Smooth muscle cell (in vitro differentiated cells): ENCODE data around the gene GREB1L. TPM values are rescaled to one million over a fixed set of nuclear protein-coding genes. Genes with fewer than 3 reads are reported as not detected.

Experiments
- DNase-seq: peaks from one replicate; lab custom pipeline; 2025; ENCODE audit not compliant: unreplicated experiment; lab: John Stamatoyannopoulos, UW
- H2AFZ ChIP-seq: fragments of 200-600 bp; sonication (generic); 2 replicates; pipeline ENCODE4 v1.6.0; 2016; ENCODE audit warnings: antibody characterized with exemption, low read depth, mild to moderate bottlenecking
- H3F3A ChIP-seq: fragments of 200-600 bp; sonication (generic); 2 replicates; pipeline ENCODE4 v1.6.0; 2017; ENCODE audit warnings: antibody characterized with exemption, low read depth
- H3K27ac ChIP-seq: fragments of 200-600 bp; sonication (generic); 2 replicates; pipeline ENCODE4 v1.5.1; 2016; ENCODE audit warnings: low read depth, mild to moderate bottlenecking
- H3K27me3 ChIP-seq: fragments of 200-600 bp; sonication (generic); 2 replicates; pipeline ENCODE4 v1.6.1; 2016; ENCODE audit warnings: low read depth, mild to moderate bottlenecking
- H3K36me3 ChIP-seq: fragments of 200-600 bp; sonication (generic); 2 replicates; pipeline ENCODE4 v1.5.1; 2016; ENCODE audit warnings: low read depth
- H3K4me1 ChIP-seq: fragments of 200-600 bp; sonication (generic); 2 replicates; pipeline ENCODE4 v1.5.1; 2016; ENCODE audit warnings: low read depth
- H3K4me2 ChIP-seq: fragments of 200-600 bp; sonication (generic); 2 replicates; pipeline ENCODE4 v1.6.0; 2016; ENCODE audit warnings: mild to moderate bottlenecking
- H3K4me3 ChIP-seq: fragments of 200-600 bp; sonication (generic); 2 replicates; pipeline ENCODE4 v1.5.1; 2016; ENCODE audit warnings: mild to moderate bottlenecking
- H3K79me2 ChIP-seq: fragments of 200-600 bp; sonication (generic); 2 replicates; pipeline ENCODE4 v1.6.0; 2016; ENCODE audit warnings: low read depth, mild to moderate bottlenecking
- H3K9ac ChIP-seq: fragments of 200-600 bp; sonication (generic); 2 replicates; pipeline ENCODE4 v1.6.0; 2016; ENCODE audit warnings: low read depth
- H3K9me3 ChIP-seq: fragments of 200-600 bp; sonication (generic); replicated peaks from 2 replicates; pipeline ENCODE4 v1.5.1; 2016; ENCODE audit warnings: low read depth
- H4K20me1 ChIP-seq: fragments of 200-600 bp; sonication (generic); 2 replicates; pipeline ENCODE4 v1.6.0; 2016; ENCODE audit warnings: low read depth
- WGBS: methylation state at CpG from one replicate; pipeline ENCODE4 v1.1.7; 2016; ENCODE audit warnings: low lambda C conversion rate; 5-methylcytosine and 5-hydroxymethylcytosine counted together
- polyA plus RNA-seq: library from polyadenylated mRNA; unstranded; fragments of >200 nt; fragmentation: Nextera tagmentation; extraction: Ambion mirVana; gene quantifications from 2 replicates; pipeline ENCODE4 v1.2.1, GENCODE V29; 2016
- total RNA-seq: library from RNA; depleted of rRNA; stranded (reverse); fragments of >200 nt; gene quantifications from 2 replicates; pipeline ENCODE4 v1.2.3, GENCODE V29; 2014
- TF ChIP-seq, protein P1 (sequence below): fragments of 200-600 bp; sonication (generic); IDR thresholded peaks from 2 replicates; pipeline ENCODE4 v1.5.1; 2017; ENCODE audit warnings: borderline replicate concordance, mild to moderate bottlenecking, antibody characterized with exemption; ENCODE audit not compliant: insufficient read depth, poor library complexity, severe bottlenecking

GREB1L gene
- total and polyA plus RNA-seq, 2 experiments from 2014 or later, result 4.0 to 15.3 TPM

DNA sequence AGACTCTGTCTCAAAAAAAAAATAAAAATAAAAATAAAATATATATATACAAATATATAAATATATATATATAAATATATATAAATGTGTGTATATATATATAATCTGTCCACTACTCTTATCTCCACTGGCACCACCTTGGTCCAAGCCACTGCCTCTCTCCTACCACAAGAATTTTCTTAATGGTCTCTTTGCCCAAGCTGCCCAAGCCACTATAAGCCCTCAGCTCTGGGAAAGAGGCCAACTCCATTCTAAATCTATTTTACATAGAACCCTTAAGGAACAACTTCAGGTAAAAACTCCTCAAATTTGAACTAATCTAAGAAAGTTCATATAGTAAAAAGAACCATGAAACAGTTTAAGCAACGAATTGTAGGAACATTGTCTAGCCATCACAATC lies 45.6 kb upstream of the GREB1L start:
- Histone ChIP-seq H3F3A (no peaks in the 10 kb centered on the region), H3K36me3 (no peaks in the 10 kb centered on the region), H3K4me3 (no peak overlapping the region), H3K27ac (no peak overlapping the region), H4K20me1 (no peaks in the 10 kb centered on the region), H3K9me3 (no peaks in the 10 kb centered on the region), H3K27me3 (no peaks in the 10 kb centered on the region), H3K9ac (no peak overlapping the region), H3K4me2 (no peak overlapping the region), H3K79me2 (no peaks in the 10 kb centered on the region), H3K4me1 (peaks cover 6% of the 10 kb centered on the region), H2AFZ (peak overlapping the region; percentile 2)
- TF ChIP-seq, protein P1, sequence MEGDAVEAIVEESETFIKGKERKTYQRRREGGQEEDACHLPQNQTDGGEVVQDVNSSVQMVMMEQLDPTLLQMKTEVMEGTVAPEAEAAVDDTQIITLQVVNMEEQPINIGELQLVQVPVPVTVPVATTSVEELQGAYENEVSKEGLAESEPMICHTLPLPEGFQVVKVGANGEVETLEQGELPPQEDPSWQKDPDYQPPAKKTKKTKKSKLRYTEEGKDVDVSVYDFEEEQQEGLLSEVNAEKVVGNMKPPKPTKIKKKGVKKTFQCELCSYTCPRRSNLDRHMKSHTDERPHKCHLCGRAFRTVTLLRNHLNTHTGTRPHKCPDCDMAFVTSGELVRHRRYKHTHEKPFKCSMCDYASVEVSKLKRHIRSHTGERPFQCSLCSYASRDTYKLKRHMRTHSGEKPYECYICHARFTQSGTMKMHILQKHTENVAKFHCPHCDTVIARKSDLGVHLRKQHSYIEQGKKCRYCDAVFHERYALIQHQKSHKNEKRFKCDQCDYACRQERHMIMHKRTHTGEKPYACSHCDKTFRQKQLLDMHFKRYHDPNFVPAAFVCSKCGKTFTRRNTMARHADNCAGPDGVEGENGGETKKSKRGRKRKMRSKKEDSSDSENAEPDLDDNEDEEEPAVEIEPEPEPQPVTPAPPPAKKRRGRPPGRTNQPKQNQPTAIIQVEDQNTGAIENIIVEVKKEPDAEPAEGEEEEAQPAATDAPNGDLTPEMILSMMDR, result no peak
- no peak for DNase-seq
- 81% methylated on average over 1 of the region's 1 CpG for WGBS

DNA sequence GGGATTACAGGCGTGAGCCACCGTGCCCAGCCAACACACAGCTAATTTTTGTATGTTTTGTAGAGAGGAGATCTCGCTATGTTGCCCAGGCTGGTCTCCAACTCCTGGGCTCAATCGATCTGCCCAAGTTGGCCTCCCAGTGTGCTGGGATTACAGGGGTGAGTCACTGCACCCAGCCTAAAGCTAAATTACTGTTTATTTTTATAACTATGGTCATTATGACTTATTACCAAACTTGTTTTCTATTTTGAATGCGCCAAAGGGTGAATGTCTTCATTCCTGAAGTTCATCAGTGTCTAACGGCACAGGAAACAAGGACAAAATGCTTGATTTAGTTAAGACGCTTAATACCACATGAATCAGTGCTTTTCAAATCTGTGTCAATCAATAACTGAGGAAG lies 38.9 kb upstream of the GREB1L start:
- WGBS, result 87% methylated on average over 7 of the region's 7 CpGs
- H3K36me3 ChIP-seq, result no peaks in the 10 kb centered on the region
- no peak overlapping the region for H3K4me2 ChIP-seq
- no peaks in the 10 kb centered on the region for H3K79me2 ChIP-seq
- H3F3A ChIP-seq, result no peaks in the 10 kb centered on the region
- H4K20me1 ChIP-seq, result no peaks in the 10 kb centered on the region
- H3K9ac ChIP-seq, result no peak overlapping the region
- H3K27ac ChIP-seq, result no peak overlapping the region
- no peak for DNase-seq
- no peaks in the 10 kb centered on the region for H3K27me3 ChIP-seq
- no peak overlapping the region for H2AFZ ChIP-seq
- no peaks in the 10 kb centered on the region for H3K9me3 ChIP-seq
- H3K4me3 ChIP-seq, result no peak overlapping the region
- H3K4me1 ChIP-seq, result no peaks in the 10 kb centered on the region
- TF ChIP-seq, protein P1, result no peak

DNA sequence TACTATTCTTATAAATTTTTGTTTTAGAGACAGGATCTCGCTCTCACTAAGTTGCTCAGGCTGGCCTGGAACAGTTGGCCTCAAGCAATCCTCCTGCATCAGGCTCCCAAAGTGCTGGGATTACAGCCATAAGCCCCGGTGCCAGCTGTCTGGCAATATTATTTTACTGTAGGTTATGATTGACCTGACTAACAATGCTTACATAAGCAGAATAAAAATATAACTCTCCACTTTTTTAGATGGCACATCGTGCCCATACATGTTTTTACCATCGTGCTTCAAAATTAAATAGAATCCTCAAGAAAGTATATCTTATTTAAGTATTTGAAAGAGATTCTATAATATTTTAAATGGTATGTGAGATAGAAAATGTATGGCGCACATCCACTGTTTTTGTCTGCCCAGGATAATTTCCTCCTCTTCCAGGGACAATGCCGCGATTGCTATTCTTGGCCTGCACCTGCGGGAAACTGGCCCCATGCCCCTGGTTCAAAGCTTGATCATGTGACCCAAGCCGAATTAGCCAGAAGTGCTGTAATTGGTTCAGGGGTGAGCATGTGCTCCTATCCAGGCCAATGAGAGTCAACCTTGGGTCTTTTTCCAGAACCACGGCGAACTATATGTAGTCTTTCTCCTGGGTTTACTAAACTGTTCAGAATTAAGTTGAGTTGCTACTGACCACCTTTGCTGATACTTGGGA lies 38.3 kb upstream of the GREB1L start:
- no peak overlapping the region for H3K4me2 ChIP-seq
- WGBS, result 94% methylated on average over 11 of the region's 11 CpGs
- H3K9ac ChIP-seq, result no peak overlapping the region
- H2AFZ ChIP-seq, result no peak overlapping the region
- H3K79me2 ChIP-seq, result no peaks in the 10 kb centered on the region
- H3K9me3 ChIP-seq, result no peaks in the 10 kb centered on the region
- no peaks in the 10 kb centered on the region for H3K27me3 ChIP-seq
- no peaks in the 10 kb centered on the region for H3F3A ChIP-seq
- H4K20me1 ChIP-seq, result no peaks in the 10 kb centered on the region
- no peak overlapping the region for H3K4me3 ChIP-seq
- H3K36me3 ChIP-seq, result no peaks in the 10 kb centered on the region
- DNase-seq, result no peak
- TF ChIP-seq, protein P1, result no peak
- no peaks in the 10 kb centered on the region for H3K4me1 ChIP-seq
- no peak overlapping the region for H3K27ac ChIP-seq

DNA sequence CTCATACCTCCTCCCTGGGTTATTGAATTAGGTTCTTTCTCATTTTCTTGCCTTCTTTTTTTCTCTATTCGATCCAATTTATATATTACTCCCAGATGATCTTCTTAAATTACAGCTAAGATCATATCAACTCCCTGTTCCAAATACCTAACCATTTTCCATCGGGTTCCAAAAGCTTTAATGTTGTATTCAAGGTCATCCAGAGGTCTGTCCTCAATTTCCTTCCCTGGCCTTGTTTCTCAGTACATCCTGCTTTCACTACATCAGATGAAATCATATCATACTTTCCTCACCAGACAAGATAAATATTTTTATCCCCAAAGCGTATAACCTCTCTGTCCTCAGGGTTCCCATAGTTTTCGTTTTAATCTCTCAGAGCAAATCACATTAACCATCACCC lies 36.3 kb upstream of the GREB1L start:
- H3K27ac ChIP-seq, result no peak overlapping the region
- no peak overlapping the region for H3K4me2 ChIP-seq
- WGBS, result 91% methylated on average over 4 of the region's 4 CpGs
- no peaks in the 10 kb centered on the region for H3K4me1 ChIP-seq
- no peaks in the 10 kb centered on the region for H3K9me3 ChIP-seq
- no peaks in the 10 kb centered on the region for H3K36me3 ChIP-seq
- H3K9ac ChIP-seq, result no peak overlapping the region
- no peaks in the 10 kb centered on the region for H3K79me2 ChIP-seq
- no peaks in the 10 kb centered on the region for H4K20me1 ChIP-seq
- H3K27me3 ChIP-seq, result no peaks in the 10 kb centered on the region
- TF ChIP-seq, protein P1, result no peak
- no peak overlapping the region for H3K4me3 ChIP-seq
- H2AFZ ChIP-seq, result no peak overlapping the region
- DNase-seq, result no peak
- no peaks in the 10 kb centered on the region for H3F3A ChIP-seq
